ENCODE data around the gene ABLIM2.

ABLIM2 gene

GRCh38 chr4:8101213-8102075 is 57.2 kb downstream of the ABLIM2 start:
- no peak for DNase-seq (ENCODE audit: low spot score)

- no peak for DNase-seq (ENCODE audit: low spot score)
Observed at GRCh38 chr4:8099981-8100464, 58.6 kb downstream of the ABLIM2 start.

GRCh38 chr4:8098506-8098905 is 60.1 kb downstream of the ABLIM2 start:
- no peak for DNase-seq (ENCODE audit: low spot score)

- DNase-seq (ENCODE audit: low spot score) = no peak
Observed at GRCh38 chr4:8097721-8098345, 60.8 kb downstream of the ABLIM2 start.

- DNase-seq (ENCODE audit: low spot score) = no peak
Observed at GRCh38 chr4:8097141-8097541, 61.5 kb downstream of the ABLIM2 start.

- no peak for DNase-seq (ENCODE audit: low spot score)
Observed at GRCh38 chr4:8096690-8097061, 61.9 kb downstream of the ABLIM2 start.

- no peak for DNase-seq (ENCODE audit: low spot score)
Observed at GRCh38 chr4:8095956-8096689, 62.5 kb downstream of the ABLIM2 start.

- DNase-seq (ENCODE audit: low spot score) = no peak
Observed at GRCh38 chr4:8093587-8094274, 64.9 kb downstream of the ABLIM2 start.

- DNase-seq (ENCODE audit: low spot score) = no peak
Observed at GRCh38 chr4:8092282-8092681, 66.3 kb downstream of the ABLIM2 start.

- DNase-seq (ENCODE audit: low spot score) = no peak
Observed at GRCh38 chr4:8090744-8091301, 67.8 kb downstream of the ABLIM2 start.

- DNase-seq (ENCODE audit: low spot score) = no peak
Observed at GRCh38 chr4:8090312-8090711, 68.3 kb downstream of the ABLIM2 start.

GRCh38 chr4:8089862-8090261 is 68.8 kb downstream of the ABLIM2 start:
- no peak for DNase-seq (ENCODE audit: low spot score)

GRCh38 chr4:8088966-8089491 is 69.6 kb downstream of the ABLIM2 start:
- DNase-seq (ENCODE audit: low spot score) = no peak

- no peak for DNase-seq (ENCODE audit: low spot score)
Observed at GRCh38 chr4:8087921-8088495, 70.6 kb downstream of the ABLIM2 start.

- no peak for DNase-seq (ENCODE audit: low spot score)
Observed at GRCh38 chr4:8086783-8087445, 71.7 kb downstream of the ABLIM2 start.

- DNase-seq (ENCODE audit: low spot score) = no peak
Observed at GRCh38 chr4:8085491-8086117, 73.0 kb downstream of the ABLIM2 start.

- no peak for DNase-seq (ENCODE audit: low spot score)
Observed at GRCh38 chr4:8084712-8085490, 73.7 kb downstream of the ABLIM2 start.

GRCh38 chr4:8084031-8084660 is 74.5 kb downstream of the ABLIM2 start:
- DNase-seq (ENCODE audit: low spot score) = no peak
